IPS-18c (cell line): Measurements from ENCODE around the gene EEFSEC.
A peak's percentile ranks its signal among the peaks of the same experiment; 100 is the strongest.

Experiments
- H3K4me3 ChIP-seq: 2 replicates; pipeline ENCODE4 v1.7.0; 2013; ENCODE audit warnings: low read depth, mild to moderate bottlenecking, low read length, moderate library complexity; ENCODE audit not compliant: insufficient read depth
- H3K9me3 ChIP-seq: one replicate; pipeline ENCODE4 v1.6.1; 2013; ENCODE audit warnings: mild to moderate bottlenecking, low read length, moderate library complexity; ENCODE audit not compliant: control insufficient read depth, insufficient read depth

Gene EEFSEC

GRCh38 chr3:128153156-128154041 lies at the start of gene EEFSEC:
TSS of gene EEFSEC (plus strand) at chr3:128153481. CDS start at chr3:128153508, 27 bp downstream.
- Histone ChIP-seq H3K4me3 (peak within 1 kb of the TSS; percentile 92), H3K9me3 (no peaks in the 10 kb centered on the region)

GRCh38 chr3:128107834-128108233 lies 45.4 kb upstream of the EEFSEC start:
- no peaks in the 10 kb centered on the region for H3K9me3 ChIP-seq

GRCh38 chr3:128111147-128111546 lies 42.1 kb upstream of the EEFSEC start:
- H3K4me3 ChIP-seq: no peak overlapping the region
- no peaks in the 10 kb centered on the region for H3K9me3 ChIP-seq

More at GRCh38 chr3:128107834-128108233, 45.4 kb upstream of the EEFSEC start:
- no peak overlapping the region for H3K4me3 ChIP-seq

GRCh38 chr3:128112357-128112968 lies 40.8 kb upstream of the EEFSEC start:
- H3K9me3 ChIP-seq: no peaks in the 10 kb centered on the region

GRCh38 chr3:128113817-128114794 lies 39.2 kb upstream of the EEFSEC start:
- Histone ChIP-seq H3K4me3 (no peak overlapping the region), H3K9me3 (no peaks in the 10 kb centered on the region)

More at GRCh38 chr3:128112357-128112968, 40.8 kb upstream of the EEFSEC start:
- no peak overlapping the region for H3K4me3 ChIP-seq

- Histone ChIP-seq H3K4me3 (no peak overlapping the region), H3K9me3 (no peaks in the 10 kb centered on the region)
Observed at GRCh38 chr3:128122013-128122412, 31.3 kb upstream of the EEFSEC start.

GRCh38 chr3:128123156-128123537 lies 30.1 kb upstream of the EEFSEC start:
- no peaks in the 10 kb centered on the region for H3K9me3 ChIP-seq

GRCh38 chr3:128123538-128124368 lies 29.5 kb upstream of the EEFSEC start, which contains the start of gene RUVBL1:
TSS of gene RUVBL1 (minus strand) at chr3:128123812. CDS start at chr3:128123724, 88 bp downstream.
- H3K9me3 ChIP-seq: no peaks in the 10 kb centered on the region
- peak within 1 kb of the TSS; percentile 100 for H3K4me3 ChIP-seq

More at GRCh38 chr3:128123156-128123537, 30.1 kb upstream of the EEFSEC start:
- peak overlapping the region; percentile 100 for H3K4me3 ChIP-seq

GRCh38 chr3:128127236-128127635 lies 26.0 kb upstream of the EEFSEC start:
- Histone ChIP-seq H3K9me3 (no peaks in the 10 kb centered on the region), H3K4me3 (no peak overlapping the region)

GRCh38 chr3:128128251-128128650 lies 25.0 kb upstream of the EEFSEC start:
- H3K9me3 ChIP-seq: no peaks in the 10 kb centered on the region
- H3K4me3 ChIP-seq: no peak overlapping the region

GRCh38 chr3:128131897-128132646 lies 21.2 kb upstream of the EEFSEC start:
- Histone ChIP-seq H3K4me3 (no peak overlapping the region), H3K9me3 (no peaks in the 10 kb centered on the region)

GRCh38 chr3:128133273-128133883 lies 19.9 kb upstream of the EEFSEC start:
- H3K4me3 ChIP-seq: no peak overlapping the region
- H3K9me3 ChIP-seq: no peaks in the 10 kb centered on the region

GRCh38 chr3:128143496-128143895 lies 9.8 kb upstream of the EEFSEC start:
- no peak overlapping the region for H3K4me3 ChIP-seq

GRCh38 chr3:128144512-128145187 lies 8.6 kb upstream of the EEFSEC start:
- no peaks in the 10 kb centered on the region for H3K9me3 ChIP-seq
- H3K4me3 ChIP-seq: no peak overlapping the region

More at GRCh38 chr3:128143496-128143895, 9.8 kb upstream of the EEFSEC start:
- no peaks in the 10 kb centered on the region for H3K9me3 ChIP-seq

GRCh38 chr3:128145279-128145678 lies 8.0 kb upstream of the EEFSEC start:
- no peaks in the 10 kb centered on the region for H3K9me3 ChIP-seq
- H3K4me3 ChIP-seq: no peak overlapping the region
